Measurements from ENCODE around the gene FXR1. TPM values are rescaled to one million over a fixed set of nuclear protein-coding genes. Genes with fewer than 3 reads are reported as not detected.

The FXR1 gene
- total and polyA plus RNA-seq, 2 of the 13 experiments (the other 11 are each of a cell fraction or from before 2014, with no cell fraction given) = 104 to 132 TPM

DNA sequence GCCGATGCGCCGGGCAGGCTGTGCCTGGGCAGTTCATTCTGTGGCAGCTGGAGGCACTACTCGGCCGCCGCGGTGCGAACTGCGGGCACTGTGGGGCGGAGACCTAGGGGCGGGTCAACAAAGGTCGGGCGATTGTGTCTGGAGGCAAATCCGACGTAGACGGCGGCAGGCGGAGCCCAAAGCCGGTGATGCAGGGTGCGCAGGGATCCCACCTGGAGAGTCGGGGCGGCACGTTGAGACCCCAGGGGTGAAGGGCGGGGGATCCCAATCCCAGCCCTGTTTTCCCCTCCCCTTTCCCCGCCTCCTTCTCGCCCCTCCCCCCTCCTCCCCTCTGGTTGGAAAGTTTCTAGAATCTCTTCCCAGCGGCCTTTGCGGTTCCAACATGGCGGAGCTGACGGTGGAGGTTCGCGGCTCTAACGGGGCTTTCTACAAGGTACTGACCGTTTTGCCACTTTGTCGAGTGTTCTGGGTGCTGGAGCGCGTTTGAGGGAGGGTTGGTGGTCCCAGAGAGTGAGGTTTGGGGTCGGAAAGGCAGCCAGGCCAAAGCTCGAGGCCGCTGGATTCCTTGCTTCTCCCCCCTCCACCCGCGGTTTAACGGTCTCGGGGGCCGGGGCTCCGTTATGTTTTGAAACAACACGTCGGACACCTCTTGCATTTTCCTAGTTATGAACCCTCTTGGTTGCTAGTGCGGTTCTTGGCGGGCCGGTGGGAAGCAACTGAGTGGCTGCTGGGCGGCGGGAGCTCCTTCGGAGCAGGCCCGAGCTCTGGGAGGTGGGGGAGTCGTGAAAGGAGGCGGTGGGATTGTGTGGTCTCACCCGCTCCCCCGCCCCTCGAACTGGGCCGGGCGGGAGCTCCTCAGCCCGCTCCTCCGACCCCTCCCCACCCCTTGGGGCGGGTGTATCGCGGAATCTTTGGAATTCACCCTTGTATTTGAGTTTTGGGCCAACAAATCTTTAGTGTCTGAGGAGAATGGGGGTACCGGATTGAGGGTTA lies at the start of gene FXR1 (continued):
- TF ChIP-seq, protein P1, sequence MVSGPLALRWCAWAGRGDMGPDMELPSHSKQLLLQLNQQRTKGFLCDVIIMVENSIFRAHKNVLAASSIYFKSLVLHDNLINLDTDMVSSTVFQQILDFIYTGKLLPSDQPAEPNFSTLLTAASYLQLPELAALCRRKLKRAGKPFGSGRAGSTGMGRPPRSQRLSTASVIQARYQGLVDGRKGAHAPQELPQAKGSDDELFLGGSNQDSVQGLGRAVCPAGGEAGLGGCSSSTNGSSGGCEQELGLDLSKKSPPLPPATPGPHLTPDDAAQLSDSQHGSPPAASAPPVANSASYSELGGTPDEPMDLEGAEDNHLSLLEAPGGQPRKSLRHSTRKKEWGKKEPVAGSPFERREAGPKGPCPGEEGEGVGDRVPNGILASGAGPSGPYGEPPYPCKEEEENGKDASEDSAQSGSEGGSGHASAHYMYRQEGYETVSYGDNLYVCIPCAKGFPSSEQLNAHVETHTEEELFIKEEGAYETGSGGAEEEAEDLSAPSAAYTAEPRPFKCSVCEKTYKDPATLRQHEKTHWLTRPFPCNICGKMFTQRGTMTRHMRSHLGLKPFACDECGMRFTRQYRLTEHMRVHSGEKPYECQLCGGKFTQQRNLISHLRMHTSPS (CRISPR knock-in tag; IDR thresholded peaks at IDR 0.05; ENCODE audit: low read depth) = peak; percentile 19; the same call in 1 of the 2 replicates
- TF ChIP-seq RXRA (CRISPR knock-in tag; IDR thresholded peaks at IDR 0.05) (peak; percentile 85), TCF7L2 (IDR thresholded peaks at IDR 0.05; ENCODE audit: low read depth, low read length) (no peak), HDAC1 (CRISPR knock-in tag; IDR thresholded peaks at IDR 0.05) (peak; percentile 60), ZNF12 (CRISPR knock-in tag; IDR thresholded peaks at IDR 0.05) (peak; percentile 14; the same call in 1 of the 2 replicates), HNRNPL (IDR thresholded peaks at IDR 0.05; ENCODE audit: low read depth, low read length) (peak; percentile 84), ZNF264 (CRISPR knock-in tag; IDR thresholded peaks at IDR 0.05) (peak; percentile 15; the same call in 1 of the 2 replicates), HMGA1 (CRISPR knock-in tag; conservative IDR thresholded peaks at IDR 0.05) (no peak), ZNF17 (CRISPR knock-in tag; IDR thresholded peaks at IDR 0.05) (no peak), ZNF614 (CRISPR knock-in tag; IDR thresholded peaks at IDR 0.05; ENCODE audit: borderline replicate concordance) (no peak), PHF5A (CRISPR knock-in tag; IDR thresholded peaks at IDR 0.05; ENCODE audit: low read depth, unreplicated experiment) (peak; percentile 47), ZMYM4 (CRISPR knock-in tag; IDR thresholded peaks at IDR 0.05) (peak; percentile 71), POGZ (CRISPR knock-in tag; IDR thresholded peaks at IDR 0.05) (peak; percentile 54), GABPB1 (CRISPR knock-in tag; IDR thresholded peaks at IDR 0.05) (peak; percentile 57), ZNF747 (CRISPR knock-in tag; IDR thresholded peaks at IDR 0.05; ENCODE audit: borderline replicate concordance) (peak; percentile 77), ZNF550 (CRISPR knock-in tag; IDR thresholded peaks at IDR 0.05; ENCODE audit: borderline replicate concordance) (no peak)
- TF ChIP-seq, protein P2, sequence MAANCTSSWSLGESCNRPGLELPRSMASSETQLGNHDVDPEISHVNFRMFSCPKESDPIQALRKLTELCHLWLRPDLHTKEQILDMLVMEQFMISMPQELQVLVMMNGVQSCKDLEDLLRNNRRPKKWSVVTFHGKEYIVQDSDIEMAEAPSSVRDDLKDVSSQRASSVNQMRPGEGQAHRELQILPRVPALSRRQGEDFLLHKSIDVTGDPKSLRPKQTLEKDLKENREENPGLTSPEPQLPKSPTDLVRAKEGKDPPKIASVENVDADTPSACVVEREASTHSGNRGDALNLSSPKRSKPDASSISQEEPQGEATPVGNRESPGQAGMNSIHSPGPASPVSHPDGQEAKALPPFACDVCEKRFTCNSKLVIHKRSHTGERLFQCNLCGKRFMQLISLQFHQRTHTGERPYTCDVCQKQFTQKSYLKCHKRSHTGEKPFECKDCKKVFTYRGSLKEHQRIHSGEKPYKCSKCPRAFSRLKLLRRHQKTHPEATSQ (CRISPR knock-in tag; IDR thresholded peaks at IDR 0.05; ENCODE audit: borderline replicate concordance) = peak; percentile 61; the same call in 1 of the 2 replicates
- TF ChIP-seq, protein P3, sequence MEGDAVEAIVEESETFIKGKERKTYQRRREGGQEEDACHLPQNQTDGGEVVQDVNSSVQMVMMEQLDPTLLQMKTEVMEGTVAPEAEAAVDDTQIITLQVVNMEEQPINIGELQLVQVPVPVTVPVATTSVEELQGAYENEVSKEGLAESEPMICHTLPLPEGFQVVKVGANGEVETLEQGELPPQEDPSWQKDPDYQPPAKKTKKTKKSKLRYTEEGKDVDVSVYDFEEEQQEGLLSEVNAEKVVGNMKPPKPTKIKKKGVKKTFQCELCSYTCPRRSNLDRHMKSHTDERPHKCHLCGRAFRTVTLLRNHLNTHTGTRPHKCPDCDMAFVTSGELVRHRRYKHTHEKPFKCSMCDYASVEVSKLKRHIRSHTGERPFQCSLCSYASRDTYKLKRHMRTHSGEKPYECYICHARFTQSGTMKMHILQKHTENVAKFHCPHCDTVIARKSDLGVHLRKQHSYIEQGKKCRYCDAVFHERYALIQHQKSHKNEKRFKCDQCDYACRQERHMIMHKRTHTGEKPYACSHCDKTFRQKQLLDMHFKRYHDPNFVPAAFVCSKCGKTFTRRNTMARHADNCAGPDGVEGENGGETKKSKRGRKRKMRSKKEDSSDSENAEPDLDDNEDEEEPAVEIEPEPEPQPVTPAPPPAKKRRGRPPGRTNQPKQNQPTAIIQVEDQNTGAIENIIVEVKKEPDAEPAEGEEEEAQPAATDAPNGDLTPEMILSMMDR (CRISPR knock-in tag; IDR thresholded peaks at IDR 0.05) = peak; percentile 70
- TF ChIP-seq, protein P4, sequence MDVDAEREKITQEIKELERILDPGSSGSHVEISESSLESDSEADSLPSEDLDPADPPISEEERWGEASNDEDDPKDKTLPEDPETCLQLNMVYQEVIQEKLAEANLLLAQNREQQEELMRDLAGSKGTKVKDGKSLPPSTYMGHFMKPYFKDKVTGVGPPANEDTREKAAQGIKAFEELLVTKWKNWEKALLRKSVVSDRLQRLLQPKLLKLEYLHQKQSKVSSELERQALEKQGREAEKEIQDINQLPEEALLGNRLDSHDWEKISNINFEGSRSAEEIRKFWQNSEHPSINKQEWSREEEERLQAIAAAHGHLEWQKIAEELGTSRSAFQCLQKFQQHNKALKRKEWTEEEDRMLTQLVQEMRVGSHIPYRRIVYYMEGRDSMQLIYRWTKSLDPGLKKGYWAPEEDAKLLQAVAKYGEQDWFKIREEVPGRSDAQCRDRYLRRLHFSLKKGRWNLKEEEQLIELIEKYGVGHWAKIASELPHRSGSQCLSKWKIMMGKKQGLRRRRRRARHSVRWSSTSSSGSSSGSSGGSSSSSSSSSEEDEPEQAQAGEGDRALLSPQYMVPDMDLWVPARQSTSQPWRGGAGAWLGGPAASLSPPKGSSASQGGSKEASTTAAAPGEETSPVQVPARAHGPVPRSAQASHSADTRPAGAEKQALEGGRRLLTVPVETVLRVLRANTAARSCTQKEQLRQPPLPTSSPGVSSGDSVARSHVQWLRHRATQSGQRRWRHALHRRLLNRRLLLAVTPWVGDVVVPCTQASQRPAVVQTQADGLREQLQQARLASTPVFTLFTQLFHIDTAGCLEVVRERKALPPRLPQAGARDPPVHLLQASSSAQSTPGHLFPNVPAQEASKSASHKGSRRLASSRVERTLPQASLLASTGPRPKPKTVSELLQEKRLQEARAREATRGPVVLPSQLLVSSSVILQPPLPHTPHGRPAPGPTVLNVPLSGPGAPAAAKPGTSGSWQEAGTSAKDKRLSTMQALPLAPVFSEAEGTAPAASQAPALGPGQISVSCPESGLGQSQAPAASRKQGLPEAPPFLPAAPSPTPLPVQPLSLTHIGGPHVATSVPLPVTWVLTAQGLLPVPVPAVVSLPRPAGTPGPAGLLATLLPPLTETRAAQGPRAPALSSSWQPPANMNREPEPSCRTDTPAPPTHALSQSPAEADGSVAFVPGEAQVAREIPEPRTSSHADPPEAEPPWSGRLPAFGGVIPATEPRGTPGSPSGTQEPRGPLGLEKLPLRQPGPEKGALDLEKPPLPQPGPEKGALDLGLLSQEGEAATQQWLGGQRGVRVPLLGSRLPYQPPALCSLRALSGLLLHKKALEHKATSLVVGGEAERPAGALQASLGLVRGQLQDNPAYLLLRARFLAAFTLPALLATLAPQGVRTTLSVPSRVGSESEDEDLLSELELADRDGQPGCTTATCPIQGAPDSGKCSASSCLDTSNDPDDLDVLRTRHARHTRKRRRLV (CRISPR knock-in tag; IDR thresholded peaks at IDR 0.05) = peak; percentile 51; the same call in 1 of the 2 replicates
